PC-9 (cell line): ENCODE results near the gene ZP4. TPM values are rescaled to one million over a fixed set of nuclear protein-coding genes. Genes with fewer than 3 reads are reported as not detected.

Source experiments
- BruUV-seq: library from RNA; stranded (reverse); fragments of 400-500 nt; replicated peaks from 2 replicates; lab custom pipeline; 2021; lab: Mats Ljungman, UMichigan
- CTCF ChIA-PET: fragments of 300-600 bp; sonication (Branson Sonifier 250); formaldehyde crosslinking; loops from one replicate; lab custom pipeline; 2022; ENCODE audit warnings: antibody characterized with exemption; lab: Charles Lee
- POLR2A ChIA-PET: fragments of 300-600 bp; sonication (Branson Sonifier 250); formaldehyde crosslinking; loops from one replicate; lab custom pipeline; 2022; ENCODE audit warnings: antibody characterized with exemption; ENCODE audit not compliant: unreplicated experiment; lab: Charles Lee
- DNase-seq, 2 experiments: peaks; one replicate each; pipeline versions ENCODE4 v3.0.0 to v3.0.0-alpha.2; 2015 to 2022; ENCODE audit warnings: mixed read lengths in 1 of 2
- H2AFZ ChIP-seq: fragments of 200-600 bp; sonication (generic); 2 replicates; pipeline ENCODE4 v1.8.1; 2017; ENCODE audit warnings: antibody characterized with exemption
- H3F3A ChIP-seq: fragments of 200-600 bp; sonication (generic); 2 replicates; pipeline ENCODE4 v1.8.1; 2017; ENCODE audit warnings: antibody characterized with exemption, mild to moderate bottlenecking, low read depth; ENCODE audit not compliant: insufficient read depth
- H3K27ac ChIP-seq: fragments of 200-600 bp; sonication (generic); 2 replicates; pipeline ENCODE4 v1.6.1; 2016; ENCODE audit warnings: mixed run types
- H3K27me3 ChIP-seq: fragments of 200-600 bp; sonication (generic); 2 replicates; pipeline ENCODE4 v1.6.1; 2016; ENCODE audit warnings: low read depth, mixed run types; ENCODE audit not compliant: insufficient read depth
- H3K36me3 ChIP-seq: fragments of 200-600 bp; sonication (generic); 2 replicates; pipeline ENCODE4 v1.6.1; 2016; ENCODE audit warnings: low read depth, mixed run types
- H3K4me1 ChIP-seq: fragments of 200-600 bp; sonication (generic); replicated peaks from 2 replicates; pipeline ENCODE4 v1.6.1; 2016; ENCODE audit warnings: mixed run types; ENCODE audit not compliant: insufficient read depth
- H3K4me2 ChIP-seq: fragments of 200-600 bp; sonication (generic); 2 replicates; pipeline ENCODE4 v1.6.1; 2017; ENCODE audit warnings: mixed run types
- H3K4me3 ChIP-seq: fragments of 200-600 bp; sonication (generic); 2 replicates; pipeline ENCODE4 v1.6.1; 2016; ENCODE audit warnings: mixed run types
- H3K79me2 ChIP-seq: fragments of 200-600 bp; sonication (generic); 2 replicates; pipeline ENCODE4 v1.6.1; 2017; ENCODE audit warnings: low read depth, mixed run types
- H3K9me2 ChIP-seq: fragments of 200-600 bp; sonication (generic); 2 replicates; pipeline ENCODE4 v1.8.1; 2017; ENCODE audit warnings: mild to moderate bottlenecking; ENCODE audit not compliant: insufficient read depth
- H3K9me3 ChIP-seq: fragments of 200-600 bp; sonication (generic); 2 replicates; pipeline ENCODE4 v1.8.1; 2016; ENCODE audit warnings: low read depth; ENCODE audit not compliant: insufficient read depth
- H4K20me1 ChIP-seq: fragments of 200-600 bp; sonication (generic); 2 replicates; pipeline ENCODE4 v1.8.1; 2017; ENCODE audit not compliant: insufficient read depth
- CTCF ChIP-seq: fragments of 200-600 bp; sonication (generic); conservative IDR thresholded peaks from 2 replicates; pipeline ENCODE4 v1.6.1; 2017; ENCODE audit warnings: mixed run types, antibody characterized with exemption, mild to moderate bottlenecking, moderate library complexity
- EZH2 ChIP-seq: fragments of 200-600 bp; sonication (generic); IDR thresholded peaks from 2 replicates; pipeline ENCODE4 v1.8.0; 2017; ENCODE audit warnings: antibody characterized with exemption, low read depth
- intact Hi-C: fragments of 100-400 bp; cut with micrococcal nuclease; formaldehyde crosslinking; loops from one replicate; pipeline ENCODE4 v1.10.0; 2022; ENCODE audit not compliant: unreplicated experiment
- total RNA-seq: library from RNA; stranded (reverse); gene quantifications from 2 replicates; pipeline ENCODE4 v1.2.3, GENCODE V29; 2021

Gene ZP4
- total RNA-seq, 1 experiment from 2014 or later = not detected

- H4K20me1 ChIP-seq = no peaks in the 10 kb centered on the region
These were observed 51.7 kb downstream of the ZP4 start for GRCh38 chr1:237838904-237839534.

GRCh38 chr1:237838320-237838719, 52.4 kb downstream of the ZP4 start:
- H3K79me2 ChIP-seq = no peaks in the 10 kb centered on the region
- H3F3A ChIP-seq = no peaks in the 10 kb centered on the region
- TF ChIP-seq EZH2 (no peak), CTCF (no peak)
- intact Hi-C loops = no loop called here
- ChIA-PET POLR2A (no interaction called here), CTCF (no interaction called here)
- H4K20me1 ChIP-seq = no peaks in the 10 kb centered on the region
- no peaks in the 10 kb centered on the region for H3K27me3 ChIP-seq
- no peaks in the 10 kb centered on the region for H3K36me3 ChIP-seq
- no peak overlapping the region for H3K27ac ChIP-seq
- no peak overlapping the region for H3K4me2 ChIP-seq
- no peaks in the 10 kb centered on the region for H3K9me2 ChIP-seq
- H3K4me1 ChIP-seq = no peaks in the 10 kb centered on the region
- H3K9me3 ChIP-seq = no peaks in the 10 kb centered on the region
- DNase-seq = no peak
- H2AFZ ChIP-seq = no peak overlapping the region
- BruUV-seq = no TSS peak
- H3K4me3 ChIP-seq = no peak overlapping the region

More at GRCh38 chr1:237838904-237839534, 51.7 kb downstream of the ZP4 start:
- Histone ChIP-seq H3K36me3 (no peaks in the 10 kb centered on the region), H3K9me3 (no peaks in the 10 kb centered on the region), H3K4me2 (no peak overlapping the region), H3F3A (no peaks in the 10 kb centered on the region), H3K27me3 (no peaks in the 10 kb centered on the region), H3K4me3 (no peak overlapping the region), H3K4me1 (no peaks in the 10 kb centered on the region), H3K27ac (no peak overlapping the region), H3K79me2 (no peaks in the 10 kb centered on the region), H2AFZ (no peak overlapping the region), H3K9me2 (no peaks in the 10 kb centered on the region)
- POLR2A ChIA-PET = no interaction called here
- intact Hi-C loops = no loop called here
- no peak for DNase-seq
- BruUV-seq = no TSS peak
- CTCF ChIA-PET = no interaction called here
- TF ChIP-seq EZH2 = no peak
- no peak for TF ChIP-seq CTCF

GRCh38 chr1:237834461-237834860, 56.3 kb downstream of the ZP4 start:
- TF ChIP-seq EZH2 = no peak
- TF ChIP-seq CTCF = no peak
- no peak overlapping the region for H3K4me3 ChIP-seq
- no peak overlapping the region for H2AFZ ChIP-seq
- H3K27me3 ChIP-seq = no peaks in the 10 kb centered on the region
- CTCF ChIA-PET = no interaction called here
- DNase-seq = no peak
- no peaks in the 10 kb centered on the region for H3K36me3 ChIP-seq
- H3K4me1 ChIP-seq = no peaks in the 10 kb centered on the region
- no peak overlapping the region for H3K4me2 ChIP-seq
- no peak overlapping the region for H3K27ac ChIP-seq
- POLR2A ChIA-PET = no interaction called here
- no peaks in the 10 kb centered on the region for H3K79me2 ChIP-seq
- no TSS peak for BruUV-seq
- H3K9me3 ChIP-seq = no peaks in the 10 kb centered on the region
- H4K20me1 ChIP-seq = no peaks in the 10 kb centered on the region
- no peaks in the 10 kb centered on the region for H3F3A ChIP-seq
- intact Hi-C loops = no loop called here
- no peaks in the 10 kb centered on the region for H3K9me2 ChIP-seq
